GM21529 (cell line): ENCODE data around the gene UGGT1.

Experiments
- ATAC-seq: cut with Tn5 transposase; IDR thresholded peaks from one replicate; pipeline ENCODE4 v1.9.1; 2021; ENCODE audit not compliant: unreplicated experiment

The UGGT1 gene

DNA sequence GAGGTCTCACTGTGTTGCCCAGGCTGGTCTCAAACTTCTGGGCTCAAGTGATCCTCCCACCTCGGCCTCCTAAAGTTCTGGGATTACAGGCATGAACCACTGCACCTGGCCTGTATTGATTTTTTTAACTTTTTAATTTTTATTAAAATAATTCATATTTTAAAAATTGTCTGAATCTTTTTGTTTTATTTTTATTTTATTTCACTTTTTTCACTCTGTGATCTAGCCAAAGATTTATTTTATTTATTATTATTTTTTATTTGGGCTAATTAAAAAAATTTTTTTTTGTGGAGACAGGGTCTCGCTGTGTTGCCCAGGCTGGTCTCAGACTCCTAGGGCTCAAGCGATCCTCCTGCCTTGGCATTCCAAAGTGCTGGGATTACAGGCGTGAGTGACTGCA, 14.1 kb downstream of the UGGT1 start:
- no peak for ATAC-seq

DNA sequence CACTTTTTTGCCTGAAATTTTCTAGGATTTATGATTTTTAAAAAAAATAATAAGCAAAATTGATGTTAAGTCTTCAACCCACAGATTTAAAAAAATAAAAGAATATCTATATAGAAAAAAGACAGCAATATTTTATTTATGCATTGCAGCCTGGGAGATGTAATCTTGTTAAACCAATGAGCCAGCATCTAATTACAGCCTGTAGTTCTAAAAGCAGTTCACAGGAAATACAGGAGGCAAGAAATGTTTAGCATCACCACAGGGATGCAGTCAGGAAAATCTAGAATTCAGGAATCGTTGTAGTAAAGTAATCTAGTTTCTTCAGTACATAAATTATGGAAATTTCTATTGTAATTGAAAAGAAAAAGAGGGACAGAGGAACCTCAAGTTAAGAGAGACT, 17.2 kb downstream of the UGGT1 start:
- no peak for ATAC-seq

DNA sequence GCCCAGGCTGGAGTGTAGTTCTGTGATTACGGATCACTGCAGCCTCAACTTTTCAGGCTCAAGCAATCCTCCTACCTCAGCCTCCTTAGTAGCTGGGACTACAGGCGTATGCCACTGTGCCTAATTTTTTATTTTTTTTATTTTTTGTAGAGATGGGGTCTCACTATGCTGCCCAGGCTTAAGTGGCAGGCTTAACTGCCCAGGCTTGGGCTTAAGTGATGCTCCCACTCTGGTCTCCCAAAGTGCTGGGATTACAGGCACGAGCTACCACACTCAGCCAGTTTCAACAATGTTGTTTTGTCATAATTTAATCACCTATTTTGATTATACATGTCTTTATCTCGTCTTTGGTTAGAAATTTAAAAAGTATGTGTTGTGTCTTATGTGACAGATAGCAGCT, 18.2 kb downstream of the UGGT1 start:
- no peak for ATAC-seq

DNA sequence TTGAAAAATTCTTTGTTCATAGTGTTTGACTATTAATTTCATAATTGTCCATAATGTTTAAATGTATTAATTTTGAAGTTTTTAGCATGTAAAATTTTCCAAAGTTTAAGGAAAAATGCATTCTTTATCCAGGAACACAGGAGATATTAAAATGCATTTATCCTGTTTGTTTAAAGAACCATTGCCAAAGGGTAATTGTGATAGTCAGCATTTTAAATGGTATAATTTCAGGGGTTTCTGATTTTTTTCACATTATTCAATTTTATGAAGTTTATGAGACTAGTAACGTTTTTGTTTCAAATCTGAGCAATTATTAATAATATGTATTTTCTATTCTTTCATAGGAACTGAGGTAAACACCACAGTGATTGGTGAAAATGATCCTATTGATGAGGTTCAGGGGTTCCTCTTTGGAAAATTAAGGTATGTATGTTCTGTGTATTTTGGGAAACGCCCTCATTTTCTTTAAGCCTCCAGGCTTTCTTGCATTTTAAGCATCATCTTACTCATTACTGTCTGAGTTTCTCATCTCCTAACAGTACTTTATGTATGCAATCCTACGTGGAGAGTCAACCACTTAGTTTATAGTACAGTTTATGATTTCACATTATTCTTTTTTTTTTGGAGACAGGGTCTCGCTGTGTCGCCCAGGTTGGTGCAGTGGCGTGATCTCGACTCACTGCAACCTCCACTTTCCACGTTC, 25.1 kb downstream of the UGGT1 start:
- ATAC-seq, result no peak

DNA sequence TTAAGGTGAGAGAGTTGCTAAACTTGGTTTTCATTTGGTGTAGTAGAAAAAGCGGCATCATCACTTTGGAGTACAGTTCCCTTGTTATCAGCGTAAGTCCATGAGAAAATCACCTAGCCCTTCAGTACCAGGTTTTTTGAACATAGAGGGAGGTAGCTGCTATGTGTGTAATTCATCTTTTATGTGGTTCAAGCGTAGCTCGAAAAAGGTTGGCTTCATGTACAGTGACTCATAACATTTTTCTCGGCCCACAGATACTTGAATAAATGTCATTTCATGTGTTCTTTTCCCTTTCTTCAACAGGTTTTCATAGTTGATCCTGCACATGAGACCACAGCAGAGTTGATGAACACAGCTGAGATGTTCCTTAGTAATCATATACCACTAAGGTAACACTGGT, 43.6 kb downstream of the UGGT1 start:
- no peak for ATAC-seq

DNA sequence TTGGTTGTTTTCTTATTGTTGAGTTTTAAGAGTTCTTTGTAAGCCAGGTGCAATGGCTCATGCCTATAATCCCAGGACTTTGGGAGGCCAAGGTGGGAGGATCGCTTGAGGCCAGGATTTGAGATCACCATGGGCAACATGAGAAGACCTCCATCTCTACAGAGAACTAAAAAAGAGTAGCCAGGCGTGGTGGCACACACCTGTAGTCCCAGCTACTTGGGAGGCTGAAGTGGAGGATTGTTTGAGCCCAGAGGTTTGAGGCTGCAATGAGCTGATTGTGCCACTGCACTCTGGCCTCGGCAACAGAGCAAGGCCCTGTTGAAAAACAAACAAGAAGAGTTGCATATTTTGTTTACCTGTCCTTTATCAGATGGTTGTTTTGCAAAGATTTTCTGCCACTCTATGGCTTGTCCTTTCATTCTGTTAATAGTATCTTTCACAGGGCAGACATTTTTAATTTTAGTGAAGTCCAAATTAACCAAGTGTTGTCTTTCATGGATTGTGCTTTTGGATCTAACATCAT, 46.2 kb downstream of the UGGT1 start:
- no peak for ATAC-seq

DNA sequence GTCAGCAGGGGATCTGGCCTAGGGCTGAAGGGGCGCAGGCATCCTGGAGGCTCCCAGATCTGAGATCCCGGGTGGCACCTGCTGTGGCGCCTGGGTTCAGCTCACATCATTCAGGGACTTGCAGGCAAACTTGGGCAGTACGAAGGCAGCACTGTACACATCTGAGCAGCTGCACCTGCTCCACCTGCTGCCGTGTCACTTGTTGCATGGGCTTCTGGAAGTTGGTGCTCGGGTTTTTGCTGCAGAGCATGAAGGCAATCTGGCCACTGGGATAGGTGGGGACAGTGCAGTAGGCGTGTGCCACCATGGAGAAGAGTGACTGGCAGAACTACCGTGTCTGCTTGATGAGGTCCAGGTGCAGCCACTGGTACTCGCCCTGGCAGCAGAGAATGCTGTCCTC, 48.6 kb downstream of the UGGT1 start:
- ATAC-seq, result no peak

DNA sequence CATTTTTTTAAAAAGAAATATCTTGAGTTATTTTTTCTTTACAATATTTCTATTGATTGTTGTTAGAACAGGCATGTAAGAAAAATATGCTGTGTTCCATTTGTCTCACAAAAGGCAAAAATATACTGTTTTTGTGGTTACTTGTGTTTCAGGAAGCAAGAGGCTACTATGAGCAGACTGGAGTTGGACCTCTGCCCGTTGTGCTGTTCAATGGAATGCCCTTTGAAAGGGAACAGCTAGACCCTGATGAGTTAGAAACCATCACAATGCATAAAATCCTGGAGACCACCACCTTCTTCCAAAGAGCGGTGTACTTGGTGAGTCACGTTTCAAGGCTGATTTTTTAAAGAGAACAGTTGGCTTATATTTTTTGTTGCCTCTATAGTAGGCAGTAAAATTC, 54.7 kb downstream of the UGGT1 start:
- ATAC-seq, result no peak

DNA sequence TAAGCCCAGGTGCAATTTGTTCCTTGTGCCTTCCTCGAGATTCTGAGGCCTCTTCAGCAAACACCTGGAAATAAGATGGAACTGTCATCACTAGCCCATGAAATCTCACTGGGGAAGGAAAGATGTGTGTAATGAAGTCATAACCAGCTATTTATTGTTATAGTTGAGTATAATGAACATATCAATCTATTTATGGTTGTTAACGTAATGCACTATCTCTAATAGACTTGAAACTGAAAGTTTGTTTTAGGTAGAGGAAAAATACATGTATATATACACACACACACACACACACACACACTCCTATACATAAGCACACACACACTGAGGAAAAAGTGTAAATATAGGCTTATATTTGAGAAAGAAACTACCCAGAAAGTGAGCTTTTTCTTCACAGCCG, 62.8 kb downstream of the UGGT1 start:
- ATAC-seq, result no peak

DNA sequence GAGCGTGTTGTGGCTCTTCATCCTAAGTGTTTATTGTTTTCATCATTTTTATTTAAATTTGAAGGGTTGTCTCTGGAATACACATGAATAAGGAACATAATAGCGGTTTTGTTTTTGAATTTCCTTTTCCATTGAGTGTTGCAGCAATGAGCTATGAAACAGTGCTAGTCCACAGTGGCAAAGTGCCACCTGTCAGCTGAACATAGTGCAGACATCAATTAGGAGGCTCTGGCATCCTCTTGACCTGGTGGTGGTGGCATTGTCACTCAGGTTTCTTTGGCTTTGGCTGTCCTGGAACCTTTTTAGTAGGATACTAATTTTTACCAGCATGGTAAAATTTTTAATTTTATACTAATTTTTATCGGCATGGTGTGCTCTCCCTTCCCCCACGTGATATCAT, 63.2 kb downstream of the UGGT1 start:
- no peak for ATAC-seq

DNA sequence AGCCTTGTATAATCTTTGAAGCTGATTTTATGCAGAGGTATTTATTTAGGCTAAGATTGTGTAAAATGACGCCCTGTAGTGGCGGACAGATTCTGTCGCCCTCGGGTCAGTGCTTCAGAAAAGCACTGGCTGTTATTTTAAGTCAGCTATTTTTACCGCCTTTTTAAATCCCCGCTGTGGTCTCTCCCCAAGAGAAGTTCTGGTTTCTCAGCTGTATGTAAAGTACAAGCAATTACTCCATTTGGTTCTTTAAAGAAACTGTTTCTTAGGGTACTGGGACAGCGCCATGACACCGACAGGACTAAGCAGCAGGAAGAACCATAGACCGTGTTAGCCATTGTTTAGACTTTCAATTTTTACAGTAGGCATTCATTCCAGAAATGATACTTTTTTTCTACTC, 65.0 kb downstream of the UGGT1 start:
- ATAC-seq, result no peak

DNA sequence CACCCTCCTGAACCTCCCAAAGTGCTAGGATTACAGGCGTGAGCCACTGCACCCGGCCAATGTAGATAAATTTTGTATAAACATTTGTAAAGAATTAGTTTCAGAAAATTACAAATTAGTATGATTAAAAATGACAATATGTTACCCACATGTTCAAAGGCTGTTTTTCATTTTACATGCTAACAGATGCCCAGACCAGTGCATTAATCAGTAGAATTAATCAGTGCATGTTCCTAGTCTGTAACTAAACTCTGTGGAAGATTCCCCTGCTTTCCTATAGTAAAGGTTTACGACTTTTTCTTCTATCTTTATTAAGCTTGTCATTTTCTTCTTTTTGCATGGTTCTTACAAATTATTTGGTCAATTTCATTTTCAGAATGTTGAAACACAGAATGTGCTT, 65.8 kb downstream of the UGGT1 start:
- no peak for ATAC-seq

DNA sequence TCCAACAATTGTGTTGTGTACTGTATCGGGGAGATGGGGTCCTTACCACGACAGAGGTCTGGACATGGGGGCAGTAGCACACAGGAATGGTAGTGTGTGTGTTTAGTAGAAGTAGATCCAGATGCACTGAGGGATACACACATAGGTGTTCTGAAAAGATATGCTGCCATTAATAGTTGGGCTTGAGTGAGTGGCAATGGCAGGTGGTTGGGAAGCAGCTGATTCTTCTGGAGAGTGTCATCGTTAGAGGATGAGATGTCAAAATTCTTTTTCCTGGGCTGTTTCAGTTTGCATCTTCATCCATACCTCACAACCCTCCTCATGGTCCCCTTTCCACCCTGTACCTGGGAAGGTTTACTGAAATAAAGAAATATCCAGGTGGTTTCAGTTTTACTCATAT, 66.6 kb downstream of the UGGT1 start:
- no peak for ATAC-seq

DNA sequence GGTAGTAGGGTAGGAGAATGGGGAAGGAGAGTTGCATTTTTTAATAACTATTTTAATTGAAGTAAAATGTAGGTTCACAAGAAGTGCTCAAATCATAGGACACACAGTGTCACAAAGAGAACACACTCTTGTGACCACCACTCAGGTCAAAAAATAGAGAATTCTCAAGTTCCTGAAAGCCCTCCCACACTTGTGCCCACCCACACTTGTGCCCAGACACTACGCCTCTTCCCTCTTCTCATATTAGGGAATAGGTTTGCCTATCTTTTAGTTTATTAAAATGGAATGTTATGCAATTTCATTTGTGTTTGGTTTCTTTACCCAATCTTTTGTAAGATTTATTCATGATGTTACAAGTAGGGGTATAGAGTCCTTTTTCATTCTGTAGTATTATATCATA, 67.2 kb downstream of the UGGT1 start:
- no peak for ATAC-seq

DNA sequence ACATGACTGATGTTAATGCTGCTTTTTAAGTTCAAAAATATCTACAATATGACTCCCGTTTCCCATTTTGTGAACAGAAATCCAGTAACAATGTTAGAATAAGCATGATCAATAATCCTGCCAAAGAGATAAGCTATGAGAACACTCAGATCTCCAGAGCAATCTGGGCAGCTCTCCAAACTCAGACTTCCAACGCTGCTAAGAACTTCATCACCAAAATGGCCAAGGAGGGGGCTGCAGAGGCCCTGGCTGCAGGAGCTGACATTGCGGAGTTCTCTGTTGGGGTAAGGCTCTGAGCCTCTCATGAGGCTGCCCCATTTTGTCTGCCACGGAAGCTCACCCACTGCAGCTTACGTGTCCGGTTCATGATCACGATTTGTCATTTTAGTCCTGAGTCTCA, 68.4 kb downstream of the UGGT1 start:
- ATAC-seq, result no peak

DNA sequence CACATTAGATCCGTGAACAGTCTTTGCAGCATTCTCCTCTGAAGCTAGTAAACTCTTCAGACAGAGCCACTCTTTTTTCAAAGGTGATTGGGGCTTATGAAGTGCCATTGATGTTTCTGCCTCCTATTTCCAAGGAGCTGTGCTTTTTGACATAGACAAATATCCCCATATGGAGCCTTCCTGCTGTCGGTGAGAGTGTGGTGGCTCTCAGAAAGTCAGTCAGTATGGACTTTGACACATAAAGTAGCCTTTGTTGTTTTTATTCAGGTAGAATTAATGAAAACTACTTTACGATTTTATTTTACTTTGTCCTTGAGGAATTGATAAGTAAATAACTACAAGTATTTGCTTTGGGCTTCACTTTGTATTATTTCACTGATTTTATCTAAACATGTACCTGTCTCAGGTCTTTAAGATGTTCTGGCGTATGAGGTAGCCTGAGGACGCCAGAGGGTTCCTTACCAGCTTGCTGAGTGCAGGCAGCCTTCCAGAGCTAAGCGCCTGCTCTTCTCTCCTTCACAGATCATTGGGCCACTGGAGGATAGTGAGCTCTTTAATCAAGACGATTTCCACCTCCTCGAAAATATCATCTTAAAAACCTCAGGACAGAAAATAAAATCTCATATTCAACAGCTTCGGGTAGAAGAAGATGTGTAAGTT, 69.7 kb downstream of the UGGT1 start:
- ATAC-seq, result no peak

DNA sequence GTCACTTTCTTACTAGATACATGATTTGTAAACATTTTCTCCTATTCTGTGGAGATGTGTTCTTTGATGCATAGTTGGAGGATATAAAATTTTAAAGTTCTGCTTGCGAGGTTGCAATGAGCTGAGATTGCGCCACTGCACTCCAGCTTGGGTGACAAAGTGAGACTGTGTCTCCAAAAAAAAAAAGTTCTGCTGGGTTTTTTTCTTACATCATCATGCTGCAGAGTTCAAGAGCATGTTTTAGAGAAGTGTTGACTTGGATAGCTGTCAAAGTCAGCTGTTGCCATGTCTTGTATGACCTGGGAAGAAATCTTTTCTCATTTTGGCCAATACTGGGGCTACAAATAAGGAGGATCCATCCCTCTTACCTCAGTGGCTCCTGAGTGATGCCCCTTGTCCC, 71.3 kb downstream of the UGGT1 start:
- ATAC-seq, result no peak

DNA sequence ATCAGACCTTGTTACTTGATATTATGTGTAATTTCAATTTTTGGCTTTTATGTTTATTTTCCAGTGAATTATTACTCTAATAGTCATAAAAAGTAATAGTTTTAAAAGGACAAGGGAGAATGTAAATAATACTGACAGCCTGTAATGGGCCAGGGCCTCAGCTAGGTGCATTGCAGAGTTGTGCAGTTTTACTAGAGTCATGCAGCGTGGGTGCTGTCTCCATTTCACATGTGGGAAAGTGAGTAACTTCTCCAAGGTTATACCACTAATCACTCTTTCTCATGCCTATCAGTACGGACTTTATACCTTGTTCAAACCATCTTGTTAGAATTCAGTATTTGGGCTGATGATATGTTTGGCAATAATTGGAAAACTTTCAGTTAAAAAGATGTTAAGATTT, 73.3 kb downstream of the UGGT1 start:
- ATAC-seq, result no peak

DNA sequence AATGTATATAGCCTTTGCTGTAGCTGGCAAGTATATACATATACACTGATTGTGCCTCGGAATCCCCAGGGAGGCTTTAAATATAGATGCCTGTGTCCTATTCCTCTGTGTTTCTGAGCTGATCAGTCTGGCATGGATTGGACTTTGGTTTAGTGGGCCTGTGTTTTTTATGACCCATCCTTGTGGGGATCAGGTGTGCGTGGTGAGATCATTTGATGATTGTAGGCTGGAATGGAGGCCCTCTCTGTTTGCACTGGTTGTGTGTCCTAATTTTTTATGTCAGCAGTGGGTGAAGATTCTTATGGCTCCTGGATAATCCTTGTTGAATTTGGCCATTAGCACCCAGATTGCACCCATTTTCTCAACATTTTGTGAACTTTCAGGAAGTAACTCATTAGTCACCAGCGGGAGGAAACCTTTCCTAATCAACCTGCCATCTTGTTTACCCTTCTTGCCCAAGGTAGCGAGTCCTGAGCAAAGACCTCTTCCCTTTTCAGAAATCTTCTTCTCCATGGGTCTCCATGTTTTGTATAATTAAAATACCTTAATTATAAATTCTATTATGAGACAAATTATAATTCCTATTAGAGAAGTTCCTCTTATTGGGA, 75.8 kb downstream of the UGGT1 start:
- ATAC-seq, result no peak

DNA sequence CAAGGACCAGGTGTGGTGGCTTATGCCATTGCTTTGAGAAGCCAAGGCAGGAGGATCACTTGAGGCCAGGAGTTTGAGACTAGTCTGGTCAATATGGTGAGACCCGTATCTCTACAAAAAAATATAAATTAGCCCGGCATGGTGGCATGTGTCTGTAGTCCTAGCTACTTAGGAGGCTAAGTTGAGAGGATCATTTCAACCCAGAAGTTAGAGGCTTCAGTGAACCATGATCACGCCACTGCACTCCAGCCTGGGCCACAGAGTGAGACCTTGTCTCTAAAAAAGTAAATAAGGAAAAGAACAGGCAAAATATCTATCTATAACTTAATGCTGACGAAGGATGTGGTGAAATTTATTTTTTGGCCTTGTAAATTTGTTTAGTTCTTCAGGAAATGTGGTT, 78.1 kb downstream of the UGGT1 start:
- ATAC-seq, result no peak

DNA sequence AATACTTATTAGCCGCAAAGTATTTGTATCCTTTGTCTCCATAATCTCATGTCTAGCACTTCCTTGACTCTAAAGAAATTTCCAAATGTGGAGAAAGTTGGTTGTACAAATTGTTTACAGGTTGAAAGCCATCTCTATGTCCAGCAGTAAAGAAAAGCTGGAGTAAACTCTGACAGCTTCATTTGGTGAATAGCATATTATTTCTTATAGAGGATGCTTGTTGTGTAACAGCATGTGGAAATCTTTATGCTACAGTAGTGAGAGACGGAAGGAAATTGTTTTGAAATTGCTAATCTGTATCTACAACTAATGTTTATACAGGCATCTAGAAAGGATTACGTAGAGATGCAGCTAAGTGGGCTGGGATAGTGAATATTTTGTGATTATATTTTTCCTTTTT, 78.5 kb downstream of the UGGT1 start:
- no peak for ATAC-seq

DNA sequence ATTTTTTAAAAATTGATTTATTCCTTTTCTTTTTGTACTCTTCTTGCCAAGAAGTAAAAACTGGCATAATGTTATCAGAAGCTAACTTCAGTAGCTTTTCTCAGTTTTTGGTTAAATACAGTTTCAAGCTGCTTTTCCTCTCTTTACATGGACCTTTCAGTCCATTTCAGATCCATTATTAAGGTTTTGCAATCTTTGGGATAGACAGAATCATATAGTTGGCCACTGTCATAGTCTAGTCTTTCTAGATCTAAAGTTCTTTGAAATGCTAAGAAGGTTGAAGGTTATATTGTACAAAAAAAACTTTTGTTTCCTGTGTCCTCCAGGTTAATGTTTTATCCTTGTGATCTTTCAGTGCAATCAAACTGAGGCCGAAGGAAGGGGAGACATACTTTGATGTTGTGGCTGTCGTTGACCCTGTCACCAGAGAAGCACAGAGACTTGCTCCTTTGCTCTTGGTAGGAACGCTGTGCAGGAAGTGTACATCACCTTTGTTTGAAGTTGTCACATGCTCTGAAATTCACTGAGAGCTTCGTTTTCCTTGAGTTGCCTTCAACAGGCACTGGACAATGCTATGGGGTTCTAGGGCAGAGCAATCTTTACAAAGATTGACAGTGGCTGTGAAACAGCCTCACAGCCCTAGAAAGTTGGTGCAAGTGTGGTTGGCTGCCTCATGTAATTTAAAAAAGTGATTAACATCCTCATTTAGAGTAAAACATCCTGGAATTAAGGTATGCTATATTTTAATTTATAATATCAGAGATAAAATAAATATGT, 79.1 kb downstream of the UGGT1 start:
- ATAC-seq, result no peak
